SHP77 treated with DMSO at 0.1 percent for 48 hours (cell line): ENCODE results near the gene AGAP4.
"Not testable (repeated sequence)": the region's sequence is repeated elsewhere in the genome, so short reads cannot be mapped to it uniquely, and the experiment has no call there.

Experiments
- DNase-seq: peaks from one replicate; lab custom pipeline; 2025; lab: John Stamatoyannopoulos, UW

Gene AGAP4

GRCh38 chr10:45790694-45791426 lies 56.4 kb downstream of the AGAP4 start:
- not testable (repeated sequence) for DNase-seq

GRCh38 chr10:45789991-45790390 lies 57.3 kb downstream of the AGAP4 start:
- DNase-seq = not testable (repeated sequence)

DNA sequence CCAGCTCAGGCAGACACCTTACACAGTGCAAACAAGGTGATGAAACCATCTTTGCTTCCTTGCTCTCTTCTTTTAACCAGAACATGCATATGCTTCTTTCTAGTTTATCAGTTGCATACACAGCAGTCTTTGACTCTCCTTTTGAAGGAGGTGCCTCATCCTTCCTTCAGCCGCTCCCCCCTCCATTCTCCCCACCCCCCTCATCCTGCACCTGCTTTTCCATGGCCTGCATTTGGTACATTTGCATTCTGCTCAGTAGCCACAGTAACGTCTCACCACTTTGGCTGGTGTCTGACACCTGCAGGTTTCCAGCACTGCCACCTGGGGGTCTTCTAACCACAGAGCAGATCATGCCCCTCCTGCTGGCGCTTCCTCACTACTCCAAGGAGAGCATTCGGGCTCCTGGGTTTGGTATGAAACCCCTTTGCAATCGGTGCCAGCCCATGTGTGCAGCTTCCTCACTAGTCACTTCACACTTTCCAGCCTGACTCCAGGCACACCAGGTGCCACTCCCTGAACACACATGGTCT lies 60.0 kb downstream of the AGAP4 start:
- DNase-seq = not testable (repeated sequence)

DNA sequence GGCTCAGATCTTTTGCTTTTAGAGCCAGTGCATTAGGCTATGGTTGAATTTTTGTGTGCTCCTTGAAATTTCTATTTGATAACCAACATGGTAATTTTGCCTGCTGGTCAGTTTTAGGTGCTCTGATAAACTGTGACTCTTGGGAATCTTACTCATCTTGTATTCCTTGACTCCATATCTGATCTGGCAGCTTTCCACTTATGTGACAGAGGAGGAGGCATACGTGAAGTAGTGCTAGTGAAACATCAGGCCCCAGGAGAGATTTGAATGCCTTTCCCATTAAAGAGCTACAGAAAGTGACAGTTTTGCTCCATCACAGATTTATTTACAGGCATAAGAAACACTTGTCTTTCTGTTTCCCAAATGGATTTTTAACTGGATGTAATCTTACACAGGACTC lies 61.1 kb downstream of the AGAP4 start:
- not testable (repeated sequence) for DNase-seq
